ENCODE results near the gene AHSA1. TPM values are rescaled to one million over a fixed set of nuclear protein-coding genes. Genes with fewer than 3 reads are reported as not detected.

The AHSA1 gene
- total RNA-seq (2022; extraction: Qiagen RNA extraction), result 222 to 307 TPM (median 261 TPM) in 5 replicates

DNA sequence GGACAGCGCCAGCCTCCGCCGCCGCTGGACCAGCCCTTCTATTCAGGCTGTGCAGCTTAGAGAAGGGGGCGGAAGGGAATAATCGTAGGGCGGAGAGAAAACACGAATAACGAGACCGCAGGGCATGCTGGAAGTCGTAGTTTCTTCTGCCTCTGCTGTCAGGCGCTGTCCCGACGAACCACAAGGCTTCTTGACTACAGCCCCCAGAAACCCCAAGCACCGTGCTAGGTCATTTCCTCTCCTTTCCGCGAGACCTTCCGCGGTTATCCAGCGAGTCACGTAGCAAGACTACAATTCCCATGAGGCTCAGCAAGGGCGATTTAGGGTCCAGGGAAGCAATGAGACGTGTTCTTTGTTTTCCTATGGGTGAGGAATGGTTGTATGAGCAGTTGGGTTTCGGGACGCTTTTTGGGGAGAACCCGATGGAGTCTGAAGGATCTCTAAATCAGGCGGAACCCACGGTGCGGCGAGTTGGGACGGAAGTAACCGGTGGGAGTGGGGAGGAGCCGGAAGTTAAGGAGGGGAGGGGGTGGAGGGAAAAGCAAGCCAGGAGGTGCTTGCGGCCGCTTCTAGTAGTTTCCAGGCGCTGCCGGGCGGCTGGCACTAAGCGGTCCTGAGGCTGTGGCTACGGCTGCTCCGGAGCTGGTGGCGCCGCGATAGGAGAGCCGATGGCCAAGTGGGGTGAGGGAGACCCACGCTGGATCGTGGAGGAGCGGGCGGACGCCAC lies at the start of gene AHSA1, which contains the start of gene VIPAS39:
Gene AHSA1 (plus strand): TSS at position 572 of the 727 bp plus-strand sequence. CDS start 97 bp downstream, at position 669.
Gene VIPAS39 (minus strand): TSS at position 80 of the 727 bp plus-strand sequence. CDS start 3,499 bp downstream, outside the sequence.

DNA sequence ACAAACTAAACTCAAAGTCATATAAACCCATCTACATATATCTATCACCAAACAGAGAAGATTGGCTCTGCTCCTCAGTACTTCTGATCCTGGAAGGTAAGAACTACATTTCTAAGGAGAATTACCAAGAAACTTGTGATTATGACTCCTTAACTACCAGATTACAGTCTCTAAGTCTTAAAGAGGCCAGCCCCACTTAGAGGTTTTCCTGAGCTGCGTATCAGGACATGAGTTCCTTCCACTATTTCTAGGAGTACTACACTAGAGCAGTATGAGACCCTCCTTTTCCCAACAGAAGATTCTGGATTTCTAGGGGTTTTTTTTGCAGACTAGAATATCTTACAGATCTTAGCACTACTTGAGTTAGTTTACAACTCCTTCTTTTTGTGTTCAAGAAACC lies 34.5 kb upstream of the AHSA1 start, which contains the start of gene NOXRED1:
Gene NOXRED1 (minus strand): TSS at position 101 of the 400 bp plus-strand sequence. CDS start 634 bp downstream, outside the sequence.

DNA sequence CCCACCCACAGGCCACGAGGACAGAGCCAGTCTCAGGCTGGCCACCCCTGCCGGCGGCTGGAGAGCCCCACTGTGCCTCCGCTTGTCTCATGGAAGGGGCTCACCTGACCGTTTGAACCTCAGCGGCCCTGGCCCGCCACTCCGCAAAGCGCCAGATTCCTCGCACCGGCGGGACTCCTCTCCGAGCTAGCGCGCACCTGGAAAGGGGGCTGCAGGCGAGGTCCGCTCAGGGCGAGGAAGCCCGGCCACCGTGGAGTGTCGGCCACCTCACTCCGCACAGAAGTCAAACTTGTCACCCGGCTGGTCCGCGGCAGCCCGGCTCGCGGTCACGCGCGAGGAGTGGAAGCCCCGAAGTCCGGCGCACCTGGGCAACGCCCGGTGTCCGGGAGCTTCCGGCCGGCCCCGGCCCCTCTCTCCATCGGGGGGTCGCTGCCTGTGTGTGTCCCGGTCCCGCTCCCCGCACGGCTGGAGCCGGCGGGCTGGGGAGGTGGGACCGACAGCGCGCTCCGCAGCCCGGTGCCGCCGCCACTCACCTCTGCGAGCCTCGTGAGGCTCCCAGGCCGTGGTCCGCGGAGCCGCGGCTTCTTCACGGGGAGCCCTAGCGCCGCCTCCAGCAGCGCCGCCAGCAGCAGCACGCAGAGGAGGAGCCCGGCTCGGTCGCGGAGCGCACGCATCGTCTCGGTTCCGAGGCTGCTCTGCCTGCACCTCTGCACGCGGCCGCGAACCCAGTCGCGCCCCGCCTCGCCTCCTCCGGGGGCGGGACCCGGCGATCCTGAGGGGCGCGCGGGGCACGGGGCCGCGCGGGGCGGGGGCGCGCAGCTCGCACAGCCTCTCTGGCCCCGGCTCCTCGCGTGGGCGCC lies 40.5 kb downstream of the AHSA1 start, which contains the start of gene ISM2:
Gene ISM2 (minus strand): TSS at position 697 of the 860 bp plus-strand sequence. CDS start 23 bp downstream, at position 674.

Other genes with a start within 250 kb of the AHSA1 start
- gene NGB, start 186.9 kb upstream of the AHSA1 start, total RNA-seq (2022; extraction: Qiagen RNA extraction), result 0.05 TPM in 1 of 5 replicates, not detected in the others
- gene POMT2, start 137.2 kb upstream of the AHSA1 start, total RNA-seq (2022; extraction: Qiagen RNA extraction), result 25.5 to 30.6 TPM (median 27.6 TPM) in 5 replicates
- 29.7 to 35.4 TPM (median 32.3 TPM) in 5 replicates for gene GSTZ1, start 137.1 kb upstream of the AHSA1 start, total RNA-seq (2022; extraction: Qiagen RNA extraction)
- 5.3 to 8.5 TPM (median 7.8 TPM) in 5 replicates for gene TMED8, start 81.0 kb upstream of the AHSA1 start, total RNA-seq (2022; extraction: Qiagen RNA extraction)
- gene SAMD15, start 80.7 kb upstream of the AHSA1 start, total RNA-seq (2022; extraction: Qiagen RNA extraction), result 1.7 to 2.6 TPM (median 2.2 TPM) in 5 replicates
- 0.05 to 0.06 TPM (median 0.05 TPM) in 3 of 5 replicates, not detected in the others for gene NOXRED1, start 34.6 kb upstream of the AHSA1 start, total RNA-seq (2022; extraction: Qiagen RNA extraction)
- 12.5 to 16.1 TPM (median 15.0 TPM) in 5 replicates for gene VIPAS39, start 492 bp upstream of the AHSA1 start, total RNA-seq (2022; extraction: Qiagen RNA extraction)
- gene ISM2, start 40.7 kb downstream of the AHSA1 start, total RNA-seq (2022; extraction: Qiagen RNA extraction), result 0.34 to 0.43 TPM (median 0.39 TPM) in 5 replicates
- 27.3 to 40.1 TPM (median 34.8 TPM) in 5 replicates for gene SPTLC2, start 158.5 kb downstream of the AHSA1 start, total RNA-seq (2022; extraction: Qiagen RNA extraction)
- 14.8 to 16.8 TPM (median 15.8 TPM) in 5 replicates for gene ALKBH1, start 249.9 kb downstream of the AHSA1 start, total RNA-seq (2022; extraction: Qiagen RNA extraction)